Transverse colon (tissue), 4 donors: ENCODE results near the gene TYW1.
"Not testable (repeated sequence)": the region's sequence is repeated elsewhere in the genome, so short reads cannot be mapped to it uniquely, and the experiment has no call there.

Experiments used
- CTCF ChIP-seq, 5 experiments: fragments of 200-600 bp in 3 of 5; fragments of 450-650 bp in 2 of 5; sonication (generic) in 3 of 5; IDR thresholded peaks; 1 replicate in 2 of 5; 2 replicates in 3 of 5; pipeline ENCODE4 v1.5.1; 2016 to 2017; ENCODE audit warnings: antibody characterized with exemption in 5 of 5, inconsistent platforms in 3 of 5, mild to moderate bottlenecking in 2 of 5, moderate library complexity in 1 of 5
- POLR2AphosphoS5 ChIP-seq, 3 donors: sonication (generic); formaldehyde crosslinking; IDR thresholded peaks; one replicate each; pipeline ENCODE4 v1.6.1; 2016; ENCODE audit warnings: antibody characterized with exemption in 3 of 3

- not testable (repeated sequence) for TF ChIP-seq CTCF, POLR2AphosphoS5 (IDR thresholded peaks at IDR 0.05)
Observed at GRCh38 chr7:67184912-67185659, 188.5 kb downstream of the TYW1 start.
